ENCODE measurements around the gene PDLIM1. TPM values are rescaled to one million over a fixed set of nuclear protein-coding genes. Genes with fewer than 3 reads are reported as not detected.

Gene PDLIM1
- total RNA-seq, 1 experiment from 2014 or later: 67.4 TPM

- no peak for DNase-seq (ENCODE audit: low read depth, low spot score)
- CTCF ChIA-PET: interaction anchor here (0.7 kb wide), 1 partner anchor 16 kb away, joined by 3 read pairs; no protein-coding TSS in a partner anchor
- no peak overlapping the region for H3K4me2 ChIP-seq (ENCODE audit: low read length)
Measured at GRCh38 chr10:95281206-95281605, 9.6 kb downstream of the PDLIM1 start.

More at GRCh38 chr10:95281206-95281605, 9.6 kb downstream of the PDLIM1 start:
- no peak overlapping the region for H3K27ac ChIP-seq (ENCODE audit: low read depth, low read length)
- no peaks in the 10 kb centered on the region for H3K27me3 ChIP-seq (ENCODE audit: insufficient read depth, low read length)
- no peak for ATAC-seq
- TF ChIP-seq FOSL1 (IDR thresholded peaks at IDR 0.05; ENCODE audit: low read depth) (no peak), ELF1 (IDR thresholded peaks at IDR 0.05; ENCODE audit: borderline replicate concordance, low read depth) (no peak), CTCF (IDR thresholded peaks at IDR 0.05 in 2 of 3, conservative IDR thresholded peaks at IDR 0.05 in 1 of 3; ENCODE audit: borderline replicate concordance in 1 of 3, insufficient read depth in 1 of 3, low read depth in 2 of 3, low read length in 2 of 3) (no peak), ZNF274 (IDR thresholded peaks at IDR 0.05; ENCODE audit: low read depth, low read length) (no peak), POLR2A (IDR thresholded peaks at IDR 0.05; ENCODE audit: borderline replicate concordance, extremely low read depth, insufficient read depth, insufficient read length) (no peak), YY1 (IDR thresholded peaks at IDR 0.05; ENCODE audit: extremely low read depth, insufficient replicate concordance, low read depth, low read length) (no peak), TCF7L2 (IDR thresholded peaks at IDR 0.05; ENCODE audit: borderline replicate concordance, extremely low read depth, insufficient read depth, insufficient read length) (no peak), SRF (IDR thresholded peaks at IDR 0.05; ENCODE audit: low read depth) (no peak), RAD21 (IDR thresholded peaks at IDR 0.05; ENCODE audit: low read depth) (no peak), REST (IDR thresholded peaks at IDR 0.05; ENCODE audit: low read depth) (no peak), EZH2 (IDR thresholded peaks at IDR 0.05) (no peak)
- TF ChIP-seq, protein P1, sequence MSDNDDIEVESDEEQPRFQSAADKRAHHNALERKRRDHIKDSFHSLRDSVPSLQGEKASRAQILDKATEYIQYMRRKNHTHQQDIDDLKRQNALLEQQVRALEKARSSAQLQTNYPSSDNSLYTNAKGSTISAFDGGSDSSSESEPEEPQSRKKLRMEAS (IDR thresholded peaks at IDR 0.05): no peak
- TF ChIP-seq, protein P2, sequence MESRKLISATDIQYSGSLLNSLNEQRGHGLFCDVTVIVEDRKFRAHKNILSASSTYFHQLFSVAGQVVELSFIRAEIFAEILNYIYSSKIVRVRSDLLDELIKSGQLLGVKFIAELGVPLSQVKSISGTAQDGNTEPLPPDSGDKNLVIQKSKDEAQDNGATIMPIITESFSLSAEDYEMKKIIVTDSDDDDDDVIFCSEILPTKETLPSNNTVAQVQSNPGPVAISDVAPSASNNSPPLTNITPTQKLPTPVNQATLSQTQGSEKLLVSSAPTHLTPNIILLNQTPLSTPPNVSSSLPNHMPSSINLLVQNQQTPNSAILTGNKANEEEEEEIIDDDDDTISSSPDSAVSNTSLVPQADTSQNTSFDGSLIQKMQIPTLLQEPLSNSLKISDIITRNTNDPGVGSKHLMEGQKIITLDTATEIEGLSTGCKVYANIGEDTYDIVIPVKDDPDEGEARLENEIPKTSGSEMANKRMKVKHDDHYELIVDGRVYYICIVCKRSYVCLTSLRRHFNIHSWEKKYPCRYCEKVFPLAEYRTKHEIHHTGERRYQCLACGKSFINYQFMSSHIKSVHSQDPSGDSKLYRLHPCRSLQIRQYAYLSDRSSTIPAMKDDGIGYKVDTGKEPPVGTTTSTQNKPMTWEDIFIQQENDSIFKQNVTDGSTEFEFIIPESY (IDR thresholded peaks at IDR 0.05; ENCODE audit: extremely low read depth, insufficient replicate concordance, low read length): no peak
- TF ChIP-seq, protein P3, sequence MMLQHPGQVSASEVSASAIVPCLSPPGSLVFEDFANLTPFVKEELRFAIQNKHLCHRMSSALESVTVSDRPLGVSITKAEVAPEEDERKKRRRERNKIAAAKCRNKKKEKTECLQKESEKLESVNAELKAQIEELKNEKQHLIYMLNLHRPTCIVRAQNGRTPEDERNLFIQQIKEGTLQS (IDR thresholded peaks at IDR 0.05): no peak
- no peaks in the 10 kb centered on the region for H3K9me3 ChIP-seq (ENCODE audit: control insufficient read depth in 1 of 2, insufficient read depth in 1 of 2, low read depth in 1 of 2, low read length in 2 of 2)
- no peaks in the 10 kb centered on the region for H3K36me3 ChIP-seq (ENCODE audit: control insufficient read depth in 1 of 2, insufficient read depth in 2 of 2, low read length in 2 of 2)
- no peak overlapping the region for H3K9ac ChIP-seq (ENCODE audit: low read length)
- peaks cover 0 to 6% of the 10 kb centered on the region in 2 experiments; a peak in 1 of 4 replicates for H3K4me1 ChIP-seq (ENCODE audit: control insufficient read depth in 1 of 2, insufficient read depth in 2 of 2, low read length in 2 of 2)
- POLR2A ChIA-PET: no interaction called here
- BruUV-seq (replicated peaks): no TSS peak
- intact Hi-C loops (cut with micrococcal nuclease): no loop called here
- H3K9me2 ChIP-seq (ENCODE audit: insufficient read depth): no peaks in the 10 kb centered on the region
- H2AFZ ChIP-seq (ENCODE audit: low read depth, low read length, poor library complexity, severe bottlenecking): no peak overlapping the region
- RAD21 ChIA-PET (ENCODE audit: low non-redundant PET in 1 of 2, low total read pairs in 2 of 2, uncharacterized antibody in 2 of 2, unreplicated experiment in 2 of 2): no interaction called here
- H4K20me1 ChIP-seq (ENCODE audit: insufficient read depth): no peaks in the 10 kb centered on the region
- peaks cover 64% of the 10 kb centered on the region for H3K79me2 ChIP-seq (ENCODE audit: insufficient read depth, low read length)
- no peak overlapping the region for H3K4me3 ChIP-seq (replicated peaks in 1 of 2; ENCODE audit: low read depth in 1 of 2, low read length in 2 of 2)

All from HCT116 (cell line).